ENCODE measurements around the gene MINDY4. TPM values are rescaled to one million over a fixed set of nuclear protein-coding genes. Genes with fewer than 3 reads are reported as not detected.

The MINDY4 gene
- polyA plus RNA-seq, 2 donors, result 1.3 to 1.4 TPM

DNA sequence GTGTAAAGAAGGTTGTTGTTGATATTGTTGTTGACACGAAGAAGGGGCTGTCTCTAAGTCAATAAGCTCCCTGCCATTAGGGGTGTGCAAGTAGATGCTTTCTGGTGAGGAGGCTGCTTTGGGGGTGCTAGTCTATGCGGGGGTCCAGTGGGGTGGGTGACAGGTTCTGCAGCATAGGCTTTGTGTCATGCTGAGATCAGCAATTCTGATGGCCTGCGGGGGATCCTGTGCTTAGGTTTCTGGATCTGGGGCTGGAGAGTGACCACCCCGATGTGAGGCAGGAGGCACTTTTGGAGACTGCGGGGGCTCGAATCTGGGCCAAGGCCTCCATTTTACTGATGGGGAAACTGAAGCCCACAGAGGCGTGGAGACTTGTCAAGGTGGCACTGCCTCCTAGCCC is 145.6 kb downstream of the MINDY4 start:
- 80 to 84% methylated on average over 7 of the region's 7 CpGs for WGBS, 2 donors

GRCh38 chr7:30917216-30917893 is 146.1 kb downstream of the MINDY4 start:
- WGBS, 2 donors, result 76 to 80% methylated on average over 4 of the region's 4 CpGs
- Histone ChIP-seq H3K27ac (ENCODE audit: low read depth in 2 of 2, low read length in 1 of 2) (peak overlapping the region in 1 of 2 donors; percentile 26), H3K4me3 (ENCODE audit: low read depth in 1 of 2, low read length in 2 of 2) (no peak overlapping the region), H3K27me3 (ENCODE audit: control insufficient read depth in 1 of 2, insufficient read depth in 2 of 2, low read length in 2 of 2) (no peaks in the 10 kb centered on the region), H3K9me3 (ENCODE audit: control insufficient read depth in 2 of 2, insufficient read depth in 1 of 2, low read depth in 1 of 2, low read length in 1 of 2) (no peaks in the 10 kb centered on the region), H3K4me1 (ENCODE audit: control insufficient read depth in 2 of 2, insufficient read depth in 2 of 2, low read length in 1 of 2) (peaks cover 0 to 14% of the 10 kb centered on the region in 2 donors), H3K36me3 (ENCODE audit: control insufficient read depth in 2 of 2, insufficient read depth in 2 of 2, low read length in 1 of 2) (no peaks in the 10 kb centered on the region)

More for the DNA sequence above, 145.6 kb downstream of the MINDY4 start:
- H3K27me3 ChIP-seq (ENCODE audit: control insufficient read depth in 1 of 2, insufficient read depth in 2 of 2, low read length in 2 of 2), result no peaks in the 10 kb centered on the region
- no peaks in the 10 kb centered on the region for H3K36me3 ChIP-seq (ENCODE audit: control insufficient read depth in 2 of 2, insufficient read depth in 2 of 2, low read length in 1 of 2)
- H3K27ac ChIP-seq (ENCODE audit: low read depth in 2 of 2, low read length in 1 of 2), result peak overlapping the region in 1 of 2 donors; percentile 26
- H3K9me3 ChIP-seq (ENCODE audit: control insufficient read depth in 2 of 2, insufficient read depth in 1 of 2, low read depth in 1 of 2, low read length in 1 of 2), result no peaks in the 10 kb centered on the region
- H3K4me3 ChIP-seq (ENCODE audit: low read depth in 1 of 2, low read length in 2 of 2), result no peak overlapping the region
- peaks cover 0 to 14% of the 10 kb centered on the region in 2 donors for H3K4me1 ChIP-seq (ENCODE audit: control insufficient read depth in 2 of 2, insufficient read depth in 2 of 2, low read length in 1 of 2)

- H3K4me3 ChIP-seq (ENCODE audit: low read depth in 1 of 2, low read length in 2 of 2), result no peak overlapping the region
- peaks cover 0 to 12% of the 10 kb centered on the region in 2 donors for H3K4me1 ChIP-seq (ENCODE audit: control insufficient read depth in 2 of 2, insufficient read depth in 2 of 2, low read length in 1 of 2)
- 88 to 89% methylated on average over 4 of the region's 4 CpGs for WGBS, 2 donors
- peak overlapping the region; percentile 34 to 35 for H3K27ac ChIP-seq (ENCODE audit: low read depth in 2 of 2, low read length in 1 of 2)
- H3K36me3 ChIP-seq (ENCODE audit: control insufficient read depth in 2 of 2, insufficient read depth in 2 of 2, low read length in 1 of 2), result peaks cover 0 to under 1% of the 10 kb centered on the region in 2 donors
- no peaks in the 10 kb centered on the region for H3K9me3 ChIP-seq (ENCODE audit: control insufficient read depth in 2 of 2, insufficient read depth in 1 of 2, low read depth in 1 of 2, low read length in 1 of 2)
- H3K27me3 ChIP-seq (ENCODE audit: control insufficient read depth in 1 of 2, insufficient read depth in 2 of 2, low read length in 2 of 2), result no peaks in the 10 kb centered on the region
These were observed 147.5 kb downstream of the MINDY4 start for GRCh38 chr7:30918676-30919075.

GRCh38 chr7:30920021-30920583 is 148.9 kb downstream of the MINDY4 start:
- no peak overlapping the region for H3K4me3 ChIP-seq (ENCODE audit: low read depth in 1 of 2, low read length in 2 of 2)
- H3K27ac ChIP-seq (ENCODE audit: low read depth in 2 of 2, low read length in 1 of 2), result no peak overlapping the region
- no peaks in the 10 kb centered on the region for H3K27me3 ChIP-seq (ENCODE audit: control insufficient read depth in 1 of 2, insufficient read depth in 2 of 2, low read length in 2 of 2)
- no peaks in the 10 kb centered on the region for H3K9me3 ChIP-seq (ENCODE audit: control insufficient read depth in 2 of 2, insufficient read depth in 1 of 2, low read depth in 1 of 2, low read length in 1 of 2)
- WGBS, 2 donors, result 49 to 51% methylated on average over 11 of the region's 11 CpGs
- H3K4me1 ChIP-seq (ENCODE audit: control insufficient read depth in 2 of 2, insufficient read depth in 2 of 2, low read length in 1 of 2), result peaks cover 0 to 15% of the 10 kb centered on the region in 2 donors
- H3K36me3 ChIP-seq (ENCODE audit: control insufficient read depth in 2 of 2, insufficient read depth in 2 of 2, low read length in 1 of 2), result peaks cover 0 to 6% of the 10 kb centered on the region in 2 donors

- 54 to 59% methylated on average over 9 of the region's 9 CpGs for WGBS, 2 donors
- peaks cover 0 to 6% of the 10 kb centered on the region in 2 donors for H3K36me3 ChIP-seq (ENCODE audit: control insufficient read depth in 2 of 2, insufficient read depth in 2 of 2, low read length in 1 of 2)
- H3K27me3 ChIP-seq (ENCODE audit: control insufficient read depth in 1 of 2, insufficient read depth in 2 of 2, low read length in 2 of 2), result no peaks in the 10 kb centered on the region
- H3K9me3 ChIP-seq (ENCODE audit: control insufficient read depth in 2 of 2, insufficient read depth in 1 of 2, low read depth in 1 of 2, low read length in 1 of 2), result no peaks in the 10 kb centered on the region
- peaks cover 0 to 15% of the 10 kb centered on the region in 2 donors for H3K4me1 ChIP-seq (ENCODE audit: control insufficient read depth in 2 of 2, insufficient read depth in 2 of 2, low read length in 1 of 2)
- peak overlapping the region; percentile 18 to 60 for H3K27ac ChIP-seq (ENCODE audit: low read depth in 2 of 2, low read length in 1 of 2)
- no peak overlapping the region for H3K4me3 ChIP-seq (ENCODE audit: low read depth in 1 of 2, low read length in 2 of 2)
These were observed 149.6 kb downstream of the MINDY4 start for GRCh38 chr7:30920584-30921539.

GRCh38 chr7:30921540-30922401 is 150.6 kb downstream of the MINDY4 start:
- WGBS, 2 donors, result 90% methylated on average over 19 of the region's 19 CpGs
- no peaks in the 10 kb centered on the region for H3K27me3 ChIP-seq (ENCODE audit: control insufficient read depth in 1 of 2, insufficient read depth in 2 of 2, low read length in 2 of 2)
- peaks cover 0 to under 1% of the 10 kb centered on the region in 2 donors for H3K9me3 ChIP-seq (ENCODE audit: control insufficient read depth in 2 of 2, insufficient read depth in 1 of 2, low read depth in 1 of 2, low read length in 1 of 2)
- H3K4me1 ChIP-seq (ENCODE audit: control insufficient read depth in 2 of 2, insufficient read depth in 2 of 2, low read length in 1 of 2), result peaks cover 0 to 15% of the 10 kb centered on the region in 2 donors
- H3K27ac ChIP-seq (ENCODE audit: low read depth in 2 of 2, low read length in 1 of 2), result peak overlapping the region; percentile 14 to 18
- H3K36me3 ChIP-seq (ENCODE audit: control insufficient read depth in 2 of 2, insufficient read depth in 2 of 2, low read length in 1 of 2), result peaks cover 0 to 6% of the 10 kb centered on the region in 2 donors
- no peak overlapping the region for H3K4me3 ChIP-seq (ENCODE audit: low read depth in 1 of 2, low read length in 2 of 2)

DNA sequence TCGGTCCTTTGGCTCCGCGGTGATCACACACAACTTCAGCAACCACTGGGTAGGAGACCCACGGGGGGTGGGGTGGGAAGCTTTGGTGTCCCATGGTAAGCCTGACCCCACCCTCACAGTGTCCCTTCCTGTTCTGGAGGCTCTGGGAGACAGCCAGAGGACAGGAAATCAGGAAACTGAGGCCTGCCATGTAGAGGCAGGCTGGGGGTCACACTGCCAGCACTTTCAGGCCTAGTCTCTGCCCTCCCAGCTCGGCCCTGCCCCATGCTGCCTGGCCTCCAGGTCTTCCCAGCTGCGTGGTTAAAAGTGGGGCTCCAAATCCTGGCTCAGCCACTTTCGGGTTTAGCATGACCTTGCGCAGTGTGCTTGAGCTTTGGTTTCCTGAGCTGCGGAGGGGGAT is 151.4 kb downstream of the MINDY4 start:
- Histone ChIP-seq H3K27me3 (ENCODE audit: control insufficient read depth in 1 of 2, insufficient read depth in 2 of 2, low read length in 2 of 2) (no peaks in the 10 kb centered on the region), H3K27ac (ENCODE audit: low read depth in 2 of 2, low read length in 1 of 2) (no peak overlapping the region), H3K4me1 (ENCODE audit: control insufficient read depth in 2 of 2, insufficient read depth in 2 of 2, low read length in 1 of 2) (peaks cover 0 to 15% of the 10 kb centered on the region in 2 donors), H3K4me3 (ENCODE audit: low read depth in 1 of 2, low read length in 2 of 2) (no peak overlapping the region), H3K9me3 (ENCODE audit: control insufficient read depth in 2 of 2, insufficient read depth in 1 of 2, low read depth in 1 of 2, low read length in 1 of 2) (peaks cover 5% of the 10 kb centered on the region in 2 donors), H3K36me3 (ENCODE audit: control insufficient read depth in 2 of 2, insufficient read depth in 2 of 2, low read length in 1 of 2) (peaks cover 0 to 6% of the 10 kb centered on the region in 2 donors)
- 89 to 90% methylated on average over 9 of the region's 9 CpGs for WGBS, 2 donors

DNA sequence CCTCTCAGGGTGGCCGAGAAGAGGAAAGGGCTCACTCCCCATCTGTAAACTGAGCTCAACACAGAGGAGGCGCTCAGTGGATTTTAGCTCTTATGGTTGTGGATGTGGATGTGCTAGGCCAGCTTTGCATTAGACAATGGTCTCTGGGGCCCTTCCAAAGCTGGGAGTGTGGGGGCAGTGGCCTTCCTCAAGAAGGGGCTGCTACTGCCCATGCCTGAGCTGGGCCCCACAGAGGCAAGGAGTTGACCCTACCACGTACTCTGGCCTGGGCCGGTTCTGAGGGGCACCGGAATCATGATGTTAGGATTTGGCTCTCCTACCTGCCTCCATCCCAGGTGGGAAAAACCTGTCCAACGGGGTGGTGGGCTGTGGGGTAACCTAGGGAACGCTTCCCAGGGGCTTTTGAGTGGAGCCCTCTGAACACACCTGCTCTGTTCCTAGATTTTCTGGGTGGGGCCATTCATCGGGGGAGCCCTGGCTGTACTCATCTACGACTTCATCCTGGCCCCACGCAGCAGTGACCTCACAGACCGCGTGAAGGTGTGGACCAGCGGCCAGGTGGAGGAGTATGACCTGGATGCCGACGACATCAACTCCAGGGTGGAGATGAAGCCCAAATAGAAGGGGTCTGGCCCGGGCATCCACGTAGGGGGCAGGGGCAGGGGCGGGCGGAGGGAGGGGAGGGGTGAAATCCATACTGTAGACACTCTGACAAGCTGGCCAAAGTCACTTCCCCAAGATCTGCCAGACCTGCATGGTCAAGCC is 152.0 kb downstream of the MINDY4 start:
- H3K27ac ChIP-seq (ENCODE audit: low read depth in 2 of 2, low read length in 1 of 2), result no peak overlapping the region

More for the DNA sequence above, 152.0 kb downstream of the MINDY4 start:
- 92 to 94% methylated on average over 19 of the region's 19 CpGs for WGBS, 2 donors
- Histone ChIP-seq H3K36me3 (ENCODE audit: control insufficient read depth in 2 of 2, insufficient read depth in 2 of 2, low read length in 1 of 2) (peaks cover 0 to 6% of the 10 kb centered on the region in 2 donors), H3K4me3 (ENCODE audit: low read depth in 1 of 2, low read length in 2 of 2) (no peak overlapping the region), H3K9me3 (ENCODE audit: control insufficient read depth in 2 of 2, insufficient read depth in 1 of 2, low read depth in 1 of 2, low read length in 1 of 2) (peaks cover 5% of the 10 kb centered on the region in 2 donors), H3K27me3 (ENCODE audit: control insufficient read depth in 1 of 2, insufficient read depth in 2 of 2, low read length in 2 of 2) (no peaks in the 10 kb centered on the region), H3K4me1 (ENCODE audit: control insufficient read depth in 2 of 2, insufficient read depth in 2 of 2, low read length in 1 of 2) (peaks cover 0 to 15% of the 10 kb centered on the region in 2 donors)

Data from esophagus (tissue), 2 donors.